Measurements from ENCODE around the gene ADCY3. TPM values are rescaled to one million over a fixed set of nuclear protein-coding genes. Genes with fewer than 3 reads are reported as not detected.

ADCY3 gene
- total RNA-seq, 2 experiments from 2014 or later: 46.3 to 47.9 TPM

DNA sequence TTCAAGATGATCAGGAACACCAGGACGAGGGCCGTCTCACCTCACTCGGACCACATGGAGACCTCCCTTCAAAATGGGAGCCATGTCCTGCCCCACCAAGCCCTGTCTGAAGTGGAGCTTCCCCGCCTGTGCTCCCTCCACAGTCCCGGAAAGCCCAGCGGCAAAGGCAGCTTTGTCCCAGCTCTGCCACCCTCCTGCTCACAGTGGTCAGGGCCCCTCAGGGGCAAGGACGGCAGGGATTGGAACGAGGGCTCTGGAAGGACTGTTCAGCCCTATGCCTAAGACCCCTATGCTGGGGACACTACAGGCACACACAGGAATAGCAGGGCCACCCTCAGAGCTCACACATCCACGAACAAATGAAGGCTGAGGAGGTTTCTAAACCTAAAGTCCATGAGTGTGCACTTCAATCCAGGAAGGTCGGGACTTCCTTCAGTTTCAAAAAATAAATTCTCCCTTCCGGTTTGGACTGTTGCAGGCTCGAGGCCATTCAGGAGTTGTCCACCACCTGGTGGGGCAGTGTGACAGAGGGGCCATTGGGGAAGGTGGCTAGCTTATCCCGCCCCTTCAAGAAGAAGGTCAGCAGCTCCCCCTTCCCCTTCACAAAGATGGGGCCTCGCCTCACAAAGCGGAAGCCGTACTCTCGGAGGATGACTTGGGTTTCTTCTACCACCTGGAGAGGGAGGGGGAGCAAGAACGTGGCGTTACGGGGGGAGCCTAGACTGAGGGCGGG lies 100.4 kb downstream of the ADCY3 start:
- ATAC-seq (no peak), DNase-seq (no peak)

DNA sequence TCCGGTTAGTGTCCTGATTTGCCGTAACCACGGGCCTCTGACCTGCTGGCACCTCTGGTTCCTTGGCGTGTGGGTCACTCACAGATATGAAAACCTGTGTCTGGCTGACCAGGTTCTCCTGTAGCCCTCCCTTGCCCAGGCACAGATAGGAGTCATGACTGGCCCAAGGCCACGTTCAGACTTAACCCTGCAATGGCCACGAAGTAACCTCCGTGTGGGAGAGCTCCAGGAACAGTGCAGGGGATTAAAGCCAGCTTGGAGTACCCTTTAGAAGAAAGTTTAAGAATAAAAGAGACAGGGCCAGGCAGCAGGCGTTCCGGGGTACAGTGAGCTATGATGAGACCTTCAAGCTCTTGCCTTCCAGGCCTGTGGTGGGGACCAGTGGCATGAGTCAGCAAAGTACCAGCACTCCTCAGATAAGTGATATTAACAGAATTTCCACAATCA lies 101.3 kb downstream of the ADCY3 start:
- ATAC-seq: no peak

More for the DNA sequence above, 100.4 kb downstream of the ADCY3 start:
- H3K27ac Mint-ChIP-seq: no peak overlapping the region
- POLR2A ChIA-PET: interaction anchor here (1.4 kb wide), 1 partner anchor 27 kb away, joined by 3 read pairs; the partner anchor contains the start of genes CENPO and PTRHD1
- intact Hi-C loops (cut with micrococcal nuclease): no loop called here
- peaks cover 67% of the 10 kb centered on the region for H3K36me3 Mint-ChIP-seq (ENCODE audit: low read depth)
- no peaks in the 10 kb centered on the region for H3K4me1 Mint-ChIP-seq (ENCODE audit: low read depth)
- TF ChIP-seq, protein P1, sequence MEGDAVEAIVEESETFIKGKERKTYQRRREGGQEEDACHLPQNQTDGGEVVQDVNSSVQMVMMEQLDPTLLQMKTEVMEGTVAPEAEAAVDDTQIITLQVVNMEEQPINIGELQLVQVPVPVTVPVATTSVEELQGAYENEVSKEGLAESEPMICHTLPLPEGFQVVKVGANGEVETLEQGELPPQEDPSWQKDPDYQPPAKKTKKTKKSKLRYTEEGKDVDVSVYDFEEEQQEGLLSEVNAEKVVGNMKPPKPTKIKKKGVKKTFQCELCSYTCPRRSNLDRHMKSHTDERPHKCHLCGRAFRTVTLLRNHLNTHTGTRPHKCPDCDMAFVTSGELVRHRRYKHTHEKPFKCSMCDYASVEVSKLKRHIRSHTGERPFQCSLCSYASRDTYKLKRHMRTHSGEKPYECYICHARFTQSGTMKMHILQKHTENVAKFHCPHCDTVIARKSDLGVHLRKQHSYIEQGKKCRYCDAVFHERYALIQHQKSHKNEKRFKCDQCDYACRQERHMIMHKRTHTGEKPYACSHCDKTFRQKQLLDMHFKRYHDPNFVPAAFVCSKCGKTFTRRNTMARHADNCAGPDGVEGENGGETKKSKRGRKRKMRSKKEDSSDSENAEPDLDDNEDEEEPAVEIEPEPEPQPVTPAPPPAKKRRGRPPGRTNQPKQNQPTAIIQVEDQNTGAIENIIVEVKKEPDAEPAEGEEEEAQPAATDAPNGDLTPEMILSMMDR (IDR thresholded peaks at IDR 0.05): no peak
- no peak overlapping the region for H3K4me3 Mint-ChIP-seq
- CTCF ChIA-PET: interaction anchor here (1.5 to 3.3 kb wide), 3 partner anchors 8 to 409 kb away, joined by 3 to 19 read pairs (median 9); no protein-coding TSS in a partner anchor
- no peaks in the 10 kb centered on the region for H3K27me3 Mint-ChIP-seq
- no peaks in the 10 kb centered on the region for H3K9me3 Mint-ChIP-seq

DNA sequence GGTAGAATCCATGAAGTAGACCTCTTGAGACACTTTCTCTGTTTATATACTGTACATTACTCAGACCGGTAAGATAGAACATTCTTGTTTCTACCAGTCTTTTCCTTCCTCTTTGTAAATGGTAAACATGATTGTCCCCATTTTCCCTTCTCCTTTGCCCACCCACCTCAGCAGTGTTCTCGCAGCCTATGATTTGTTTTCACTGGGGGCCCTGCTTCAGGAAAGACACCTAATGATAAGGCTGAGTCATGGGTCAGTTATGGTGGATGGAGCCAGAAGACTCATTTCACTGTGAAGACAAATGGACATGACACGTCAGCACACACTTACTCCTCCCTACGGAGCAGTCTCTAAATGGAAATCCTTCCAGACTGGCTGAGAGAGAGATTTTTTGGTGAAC lies 103.2 kb downstream of the ADCY3 start:
- DNase-seq (no peak), ATAC-seq (no peak)
- TF ChIP-seq, protein P1 (IDR thresholded peaks at IDR 0.05): no peak
- Mint-ChIP-seq H3K27ac (no peak overlapping the region), H3K4me1 (ENCODE audit: low read depth) (no peaks in the 10 kb centered on the region), H3K4me3 (no peak overlapping the region), H3K27me3 (no peaks in the 10 kb centered on the region), H3K36me3 (ENCODE audit: low read depth) (peaks cover 67% of the 10 kb centered on the region), H3K9me3 (no peaks in the 10 kb centered on the region)
- POLR2A ChIA-PET: no interaction called here
- intact Hi-C loops (cut with micrococcal nuclease): no loop called here
- CTCF ChIA-PET: interaction anchor here (2.3 to 3.3 kb wide), 2 partner anchors 11 to 407 kb away, joined by 11 to 19 read pairs; no protein-coding TSS in a partner anchor

More for the DNA sequence above, 101.3 kb downstream of the ADCY3 start:
- TF ChIP-seq, protein P1 (IDR thresholded peaks at IDR 0.05): no peak
- Mint-ChIP-seq H3K36me3 (ENCODE audit: low read depth) (peaks cover 68% of the 10 kb centered on the region), H3K27me3 (no peaks in the 10 kb centered on the region), H3K27ac (peak overlapping the region; percentile 34), H3K4me1 (ENCODE audit: low read depth) (no peaks in the 10 kb centered on the region), H3K4me3 (no peak overlapping the region), H3K9me3 (no peaks in the 10 kb centered on the region)
- ChIA-PET CTCF (interaction anchor here (2.7 to 3.3 kb wide), 2 partner anchors 9 to 408 kb away, joined by 9 to 19 read pairs; no protein-coding TSS in a partner anchor), POLR2A (interaction anchor here (1.1 to 1.4 kb wide), 2 partner anchors 9 to 26 kb away, joined by 3 read pairs; partner anchors contain the start of genes CENPO and PTRHD1)
- DNase-seq: no peak
- intact Hi-C loops (cut with micrococcal nuclease): no loop called here

DNA sequence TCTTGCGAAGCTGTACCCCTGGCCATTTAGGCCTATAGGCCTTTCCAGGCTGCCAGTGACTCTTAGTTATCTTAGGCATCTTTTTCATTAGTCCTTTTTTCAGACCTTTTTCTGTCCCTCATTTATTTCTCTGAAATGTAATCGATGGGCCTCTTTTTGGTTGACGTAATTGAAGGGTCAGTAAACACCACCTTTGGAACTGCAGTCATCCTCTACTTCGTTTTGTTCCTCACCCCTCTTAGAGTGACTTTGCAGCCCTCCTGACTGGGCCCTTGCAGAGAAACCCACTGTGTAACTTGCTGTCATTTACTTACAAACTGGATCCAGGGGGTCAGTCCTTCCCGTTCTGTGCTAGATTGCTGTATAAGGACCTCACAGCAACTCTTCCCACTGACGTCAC lies 103.6 kb downstream of the ADCY3 start:
- no peak overlapping the region for H3K27ac Mint-ChIP-seq
- ATAC-seq: no peak
- H3K4me3 Mint-ChIP-seq: no peak overlapping the region
- DNase-seq: no peak
- H3K4me1 Mint-ChIP-seq (ENCODE audit: low read depth): no peaks in the 10 kb centered on the region
- ChIA-PET POLR2A (no interaction called here), CTCF (interaction anchor here (2.3 to 5.1 kb wide), 2 partner anchors 10 to 406 kb away, joined by 11 to 26 read pairs; no protein-coding TSS in a partner anchor)
- no peaks in the 10 kb centered on the region for H3K27me3 Mint-ChIP-seq
- TF ChIP-seq, protein P1 (IDR thresholded peaks at IDR 0.05): no peak
- H3K36me3 Mint-ChIP-seq (ENCODE audit: low read depth): peaks cover 66% of the 10 kb centered on the region
- H3K9me3 Mint-ChIP-seq: no peaks in the 10 kb centered on the region
- intact Hi-C loops (cut with micrococcal nuclease): no loop called here

DNA sequence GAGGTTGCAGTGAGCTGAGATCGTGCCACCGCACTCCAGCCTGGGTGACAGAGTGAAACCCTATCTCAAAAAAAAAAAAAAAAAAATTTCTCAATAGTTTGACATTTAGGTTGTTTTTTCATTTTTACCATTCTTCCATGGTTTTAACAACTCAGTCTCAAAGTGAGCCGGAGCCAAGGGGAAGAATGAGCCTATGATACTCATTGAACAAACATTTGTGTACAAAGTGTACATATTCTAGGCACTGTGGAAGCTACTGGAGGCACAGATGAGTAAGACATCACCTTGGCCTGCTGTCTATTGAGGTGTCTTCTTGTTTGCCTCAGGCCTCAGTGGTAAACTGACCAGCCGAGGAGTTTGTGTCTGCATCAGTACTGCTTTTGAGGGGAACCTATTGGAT lies 104.9 kb downstream of the ADCY3 start:
- H3K9me3 Mint-ChIP-seq: no peaks in the 10 kb centered on the region
- DNase-seq: no peak
- no peak overlapping the region for H3K4me3 Mint-ChIP-seq
- peaks cover 56% of the 10 kb centered on the region for H3K36me3 Mint-ChIP-seq (ENCODE audit: low read depth)
- no peak for ATAC-seq
- ChIA-PET CTCF (interaction anchor here (0.8 to 5.1 kb wide), 3 partner anchors 11 to 405 kb away, joined by 3 to 26 read pairs (median 11); no protein-coding TSS in a partner anchor), POLR2A (interaction anchor here (1.1 to 1.2 kb wide), 2 partner anchors 16 kb away, joined by 3 read pairs; no protein-coding TSS in a partner anchor)
- H3K27me3 Mint-ChIP-seq: no peaks in the 10 kb centered on the region
- no peaks in the 10 kb centered on the region for H3K4me1 Mint-ChIP-seq (ENCODE audit: low read depth)
- intact Hi-C loops (cut with micrococcal nuclease): no loop called here
- H3K27ac Mint-ChIP-seq: no peak overlapping the region
- TF ChIP-seq, protein P1 (IDR thresholded peaks at IDR 0.05): no peak
